PC-3 (cell line): ENCODE results near the gene P4HB. TPM values are rescaled to one million over a fixed set of nuclear protein-coding genes. Genes with fewer than 3 reads are reported as not detected.

Source experiments
- ATAC-seq: fragments of 200-7000 bp; cut with Tn5 transposase; 2 replicates; pipeline ENCODE4 v1.9.1; 2020; ENCODE audit warnings: mild to moderate bottlenecking, moderate library complexity
- BruUV-seq: library from RNA; stranded (reverse); fragments of 400-500 nt; replicated peaks from 2 replicates; lab custom pipeline; 2021; lab: Mats Ljungman, UMichigan
- CTCF ChIA-PET: fragments of 300-600 bp; sonication (Branson Sonifier 250); formaldehyde crosslinking; loops from one replicate; lab custom pipeline; 2022; ENCODE audit warnings: antibody characterized with exemption; lab: Charles Lee
- POLR2A ChIA-PET: fragments of 300-600 bp; sonication (Branson Sonifier 250); formaldehyde crosslinking; loops from one replicate; lab custom pipeline; 2022; ENCODE audit warnings: antibody characterized with exemption; ENCODE audit not compliant: unreplicated experiment; lab: Charles Lee
- DNase-seq: peaks from one replicate; pipeline ENCODE4 v3.0.0-alpha.2; 2015
- H2AFZ ChIP-seq: fragments of 300-600 bp; sonication (generic); 2 replicates; pipeline ENCODE4 v1.6.0; 2016; ENCODE audit warnings: antibody characterized with exemption, low read length
- H3F3A ChIP-seq: fragments of 300-600 bp; sonication (generic); one replicate; pipeline ENCODE4 v1.6.0; 2017; ENCODE audit warnings: antibody characterized with exemption, low read length, control low read depth, mild to moderate bottlenecking; ENCODE audit not compliant: unreplicated experiment
- H3K27ac ChIP-seq: fragments of 300-600 bp; sonication (generic); 2 replicates; pipeline ENCODE4 v1.5.1; 2016; ENCODE audit warnings: mild to moderate bottlenecking, low read length
- H3K27me3 ChIP-seq: fragments of 300-600 bp; sonication (generic); 2 replicates; pipeline ENCODE4 v1.6.1; 2016; ENCODE audit warnings: low read length, mixed read lengths
- H3K36me3 ChIP-seq: fragments of 300-600 bp; sonication (generic); 2 replicates; pipeline ENCODE4 v1.6.1; 2016; ENCODE audit warnings: low read depth, mixed run types, low read length, mixed read lengths
- H3K4me1 ChIP-seq: fragments of 300-600 bp; sonication (generic); 2 replicates; pipeline ENCODE4 v1.5.1; 2016; ENCODE audit warnings: low read length; ENCODE audit not compliant: insufficient read depth
- H3K4me2 ChIP-seq: fragments of 300-600 bp; sonication (generic); 2 replicates; pipeline ENCODE4 v1.6.0; 2016; ENCODE audit warnings: low read length
- H3K4me3 ChIP-seq: fragments of 300-600 bp; sonication (generic); 2 replicates; pipeline ENCODE4 v1.5.1; 2016; ENCODE audit warnings: mild to moderate bottlenecking, low read length, mixed read lengths
- H3K79me2 ChIP-seq: fragments of 300-600 bp; sonication (generic); 2 replicates; pipeline ENCODE4 v1.6.1; 2017; ENCODE audit warnings: low read length, mixed read lengths
- H3K9ac ChIP-seq: fragments of 300-600 bp; sonication (generic); 2 replicates; pipeline ENCODE4 v1.6.0; 2016; ENCODE audit warnings: mild to moderate bottlenecking, low read length
- H3K9me2 ChIP-seq: fragments of 300-600 bp; sonication (generic); replicated peaks from 2 replicates; pipeline ENCODE4 v1.6.1; 2016; ENCODE audit warnings: mixed run types, low read length, mixed read lengths
- H3K9me3 ChIP-seq: fragments of 300-600 bp; sonication (generic); 2 replicates; pipeline ENCODE4 v1.6.1; 2016; ENCODE audit warnings: low read length, mixed read lengths
- H4K20me1 ChIP-seq: fragments of 300-600 bp; sonication (generic); 2 replicates; pipeline ENCODE4 v1.6.1; 2016; ENCODE audit warnings: low read length, mixed read lengths
- EZH2 ChIP-seq: fragments of 300-600 bp; sonication (generic); IDR thresholded peaks from one replicate; pipeline ENCODE4 v1.6.1; 2017; ENCODE audit warnings: antibody characterized with exemption, mild to moderate bottlenecking, low read length; ENCODE audit not compliant: unreplicated experiment
- EZH2phosphoT487 ChIP-seq: fragments of 300-600 bp; sonication (generic); IDR thresholded peaks from 2 replicates; pipeline ENCODE4 v1.6.1; 2018; ENCODE audit warnings: mild to moderate bottlenecking, antibody characterized with exemption, low read length, borderline replicate concordance
- intact Hi-C: fragments of 100-400 bp; cut with micrococcal nuclease; formaldehyde crosslinking; loops from 2 replicates; pipeline ENCODE4 v1.9.0; 2023
- total RNA-seq: library from RNA; depleted of rRNA; stranded (reverse); fragments of >200 nt; gene quantifications from 2 replicates; pipeline ENCODE4 v1.2.3, GENCODE V29; 2014
- TF ChIP-seq, protein P1 (sequence below): fragments of 300-600 bp; sonication (generic); conservative IDR thresholded peaks from 2 replicates; pipeline ENCODE4 v1.5.1; 2017; ENCODE audit warnings: antibody characterized with exemption, low read depth, mild to moderate bottlenecking, low read length

The P4HB gene
- total RNA-seq, 1 experiment from 2014 or later, result 1,089 TPM

DNA sequence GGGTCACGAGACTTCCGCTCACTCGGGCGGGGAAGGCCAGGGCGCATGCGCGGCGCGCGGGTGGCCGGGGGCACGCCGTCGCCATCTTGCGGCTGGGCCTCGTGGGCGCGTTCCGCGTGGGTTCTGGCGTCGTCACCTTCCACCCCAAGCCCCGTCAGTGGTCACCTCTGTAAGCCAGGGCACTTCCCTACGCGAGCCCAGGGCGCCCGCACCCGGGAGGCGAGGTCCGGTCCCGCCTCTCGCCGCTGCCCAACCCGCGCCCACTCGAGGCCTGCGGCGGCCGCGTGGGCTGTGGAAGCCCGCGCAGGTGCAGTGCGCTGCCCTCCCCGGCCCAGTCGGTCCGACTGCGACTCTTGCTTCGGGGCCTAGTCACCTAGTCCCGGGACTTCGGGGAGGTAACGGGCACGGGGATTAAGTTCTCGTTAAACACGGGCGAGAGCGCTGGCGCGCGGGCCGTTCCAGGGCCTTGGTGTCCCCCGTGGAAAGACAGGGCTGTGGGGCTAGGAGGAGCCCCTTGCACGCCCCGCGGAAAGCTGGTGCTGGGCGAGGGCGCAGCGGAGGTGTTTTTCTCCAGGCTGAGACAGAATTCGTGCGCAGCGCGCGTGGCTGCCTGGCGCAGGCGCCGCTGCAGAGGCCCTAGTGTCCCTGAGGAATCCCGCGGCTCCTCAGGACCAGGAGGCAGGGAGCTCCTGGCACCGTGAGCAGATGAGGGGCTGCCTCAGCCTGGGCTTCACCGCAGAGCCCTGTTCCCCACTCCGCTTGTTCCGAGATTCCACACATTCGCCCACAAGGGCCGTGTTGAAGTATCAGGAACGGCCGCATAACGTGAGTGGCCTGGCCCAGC, 11.3 kb upstream of the P4HB start:
- no peak for ATAC-seq
- CTCF ChIA-PET, result interaction anchor here (0.5 kb wide), 1 partner anchor 809 kb away, joined by 4 read pairs; no protein-coding TSS in a partner anchor
- intact Hi-C loops, result loop anchor here (5.0 kb wide), 1 partner anchor 56 kb away; the partner anchor contains the start of gene MAFG

DNA sequence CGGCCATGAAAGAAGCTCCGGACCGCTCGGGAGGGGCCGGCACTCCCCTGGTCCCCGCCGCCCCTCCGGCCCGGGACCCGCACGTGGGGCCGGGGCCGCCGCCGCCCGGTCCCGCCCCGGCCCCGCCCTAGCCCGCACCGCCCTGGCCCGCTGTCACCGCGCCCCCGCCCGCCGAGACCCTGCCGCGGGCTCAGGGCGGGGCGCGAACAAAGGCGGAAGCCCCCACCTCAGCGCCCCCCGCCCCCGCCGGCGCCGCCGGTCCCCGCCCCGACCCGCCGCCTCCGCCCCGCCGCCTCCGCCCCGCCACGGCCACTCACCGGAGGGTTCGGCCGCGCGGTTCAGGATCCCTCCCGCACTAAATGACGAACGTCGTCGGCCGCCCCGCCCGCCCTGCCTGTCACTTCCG, 10.6 kb upstream of the P4HB start, which contains the start of gene ARHGDIA:
Gene ARHGDIA, minus strand, starts transcription at position 357 of the 406 bp plus-strand sequence. CDS start 1,407 bp downstream, outside the sequence.
- H3K9ac ChIP-seq, result peak within 1 kb of the TSS; percentile 99
- peak within 1 kb of the TSS; percentile 99 for H3K4me2 ChIP-seq
- H3K27ac ChIP-seq, result peak within 1 kb of the TSS; percentile 96
- no peaks in the 10 kb centered on the region for H3K27me3 ChIP-seq
- H3K4me1 ChIP-seq, result peaks cover 52% of the 10 kb centered on the region
- H3K4me3 ChIP-seq, result peak within 1 kb of the TSS; percentile 95
- ATAC-seq (peak; percentile 8), DNase-seq (no peak)
- H3K79me2 ChIP-seq, result peaks cover 26% of the 10 kb centered on the region
- peaks cover 22% of the 10 kb centered on the region for H3F3A ChIP-seq
- CTCF ChIA-PET, result interaction anchor here (0.5 kb wide), 2 partner anchors 19 to 809 kb away, joined by 3 to 4 read pairs; no protein-coding TSS in a partner anchor
- 0 out of 2 replicates have a peak, but pooled peaks cover 6% of the 10 kb centered on the region for H3K36me3 ChIP-seq
- peak within 1 kb of the TSS; percentile 99 for H2AFZ ChIP-seq
- H3K9me3 ChIP-seq, result no peaks in the 10 kb centered on the region
- TF ChIP-seq EZH2, result no peak
- TF ChIP-seq EZH2phosphoT487, result no peak
- TF ChIP-seq, protein P1, sequence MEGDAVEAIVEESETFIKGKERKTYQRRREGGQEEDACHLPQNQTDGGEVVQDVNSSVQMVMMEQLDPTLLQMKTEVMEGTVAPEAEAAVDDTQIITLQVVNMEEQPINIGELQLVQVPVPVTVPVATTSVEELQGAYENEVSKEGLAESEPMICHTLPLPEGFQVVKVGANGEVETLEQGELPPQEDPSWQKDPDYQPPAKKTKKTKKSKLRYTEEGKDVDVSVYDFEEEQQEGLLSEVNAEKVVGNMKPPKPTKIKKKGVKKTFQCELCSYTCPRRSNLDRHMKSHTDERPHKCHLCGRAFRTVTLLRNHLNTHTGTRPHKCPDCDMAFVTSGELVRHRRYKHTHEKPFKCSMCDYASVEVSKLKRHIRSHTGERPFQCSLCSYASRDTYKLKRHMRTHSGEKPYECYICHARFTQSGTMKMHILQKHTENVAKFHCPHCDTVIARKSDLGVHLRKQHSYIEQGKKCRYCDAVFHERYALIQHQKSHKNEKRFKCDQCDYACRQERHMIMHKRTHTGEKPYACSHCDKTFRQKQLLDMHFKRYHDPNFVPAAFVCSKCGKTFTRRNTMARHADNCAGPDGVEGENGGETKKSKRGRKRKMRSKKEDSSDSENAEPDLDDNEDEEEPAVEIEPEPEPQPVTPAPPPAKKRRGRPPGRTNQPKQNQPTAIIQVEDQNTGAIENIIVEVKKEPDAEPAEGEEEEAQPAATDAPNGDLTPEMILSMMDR, result no peak
- POLR2A ChIA-PET, result interaction anchor here (0.6 kb wide), 1 partner anchor 476 kb away, joined by 3 read pairs; no protein-coding TSS in a partner anchor
- H4K20me1 ChIP-seq, result 0 out of 2 replicates have a peak, but pooled peaks cover 6% of the 10 kb centered on the region
- intact Hi-C loops, result loop anchor here (5.0 kb wide), 1 partner anchor 56 kb away; the partner anchor contains the start of gene MAFG
- BruUV-seq, result no TSS peak
- H3K9me2 ChIP-seq, result no peaks in the 10 kb centered on the region

More for the DNA sequence above, 11.3 kb upstream of the P4HB start:
- peak; percentile 87 for DNase-seq
- H3K79me2 ChIP-seq, result peaks cover 26% of the 10 kb centered on the region
- peak overlapping the region; percentile 75 for H3K4me3 ChIP-seq
- H3K9ac ChIP-seq, result peak overlapping the region; percentile 99
- H3K27me3 ChIP-seq, result no peaks in the 10 kb centered on the region
- H3K9me2 ChIP-seq, result no peaks in the 10 kb centered on the region
- H4K20me1 ChIP-seq, result 0 out of 2 replicates have a peak, but pooled peaks cover 6% of the 10 kb centered on the region
- peaks cover 51% of the 10 kb centered on the region for H3K4me1 ChIP-seq
- no peaks in the 10 kb centered on the region for H3K9me3 ChIP-seq
- POLR2A ChIA-PET, result interaction anchor here (0.6 kb wide), 1 partner anchor 477 kb away, joined by 3 read pairs; no protein-coding TSS in a partner anchor
- peak overlapping the region; percentile 99 for H2AFZ ChIP-seq
- H3K4me2 ChIP-seq, result peak overlapping the region; percentile 99
- 0 out of 2 replicates have a peak, but pooled peaks cover 3% of the 10 kb centered on the region for H3K36me3 ChIP-seq
- TF ChIP-seq EZH2phosphoT487, result no peak
- TF ChIP-seq EZH2, result no peak
- TF ChIP-seq, protein P1, result peak; percentile 39; the same call in 1 of the 2 replicates
- H3K27ac ChIP-seq, result peak overlapping the region; percentile 96
- H3F3A ChIP-seq, result peaks cover 20% of the 10 kb centered on the region
- TSS peak; percentile 16 for BruUV-seq
